Upper lobe of left lung (tissue), 4 donors: Measurements from ENCODE around the gene ZNF740.

Experiments used
- CTCF ChIP-seq, 6 experiments: fragments of 450-650 bp in 4 of 6; fragments of 200-600 bp in 2 of 6; sonication (generic) in 2 of 6; IDR thresholded peaks; one replicate each; pipeline ENCODE4 v1.5.1; 2016 to 2019; ENCODE audit warnings: antibody characterized with exemption in 6 of 6
- EP300 ChIP-seq, 4 donors: sonication (generic); formaldehyde crosslinking; IDR thresholded peaks; one replicate each; pipeline ENCODE4 v1.5.1; 2017; ENCODE audit warnings: antibody characterized with exemption in 4 of 4, control low read depth in 2 of 4
- POLR2A ChIP-seq, 4 donors: fragments of 450-650 bp; IDR thresholded peaks; one replicate each; pipeline ENCODE4 v1.5.1; 2016 to 2017; ENCODE audit warnings: antibody characterized with exemption in 4 of 4, mild to moderate bottlenecking in 2 of 4
- POLR2AphosphoS5 ChIP-seq, 2 donors: sonication (generic); formaldehyde crosslinking; IDR thresholded peaks; one replicate each; pipeline ENCODE4 v1.5.1; 2017; ENCODE audit warnings: antibody characterized with exemption in 2 of 2

DNA sequence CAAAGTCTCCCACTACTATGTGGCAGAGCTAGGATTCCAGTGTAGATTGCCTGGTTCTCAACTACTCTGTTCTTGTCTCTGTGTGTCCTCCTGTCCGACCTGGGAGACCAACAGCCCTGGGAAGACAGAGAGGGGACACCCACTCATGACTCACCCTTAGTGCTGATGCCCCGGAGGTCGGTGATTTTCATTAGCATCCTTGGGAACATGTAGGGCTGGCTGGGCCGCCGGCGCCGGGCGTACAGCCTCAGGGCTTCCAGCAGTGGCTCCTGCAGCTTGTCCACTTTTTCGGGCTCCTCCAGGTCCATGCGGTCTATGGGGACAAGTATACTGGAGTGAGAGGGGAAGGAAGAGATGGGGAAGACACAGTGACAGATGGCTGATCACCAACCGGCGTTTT is 32.4 kb downstream of the ZNF740 start:
- TF ChIP-seq CTCF (IDR thresholded peaks at IDR 0.05) (no peak), POLR2A (IDR thresholded peaks at IDR 0.05) (no peak), POLR2AphosphoS5 (IDR thresholded peaks at IDR 0.05) (no peak), EP300 (IDR thresholded peaks at IDR 0.05) (no peak)
